Osteoblast (primary cell): ENCODE data around the gene BAZ2B. TPM values are rescaled to one million over a fixed set of nuclear protein-coding genes. Genes with fewer than 3 reads are reported as not detected.

Experiments used
- DNase-seq: peaks from one replicate; pipeline ENCODE4 v3.0.0; 2011; ENCODE audit warnings: low spot score, mixed read lengths; ENCODE audit not compliant: insufficient read length; ENCODE audit errors: missing footprints
- H2AFZ ChIP-seq: 2 replicates; pipeline ENCODE4 v1.6.0; 2011; ENCODE audit warnings: mild to moderate bottlenecking, low read length
- H3K27ac ChIP-seq: 2 replicates; pipeline ENCODE4 v1.5.1; 2011; ENCODE audit warnings: mild to moderate bottlenecking, low read depth, low read length, moderate library complexity
- H3K27me3 ChIP-seq: 2 replicates; pipeline ENCODE4 v1.6.0; 2012; ENCODE audit warnings: mild to moderate bottlenecking, control low read depth, inconsistent platforms, low read length, moderate library complexity; ENCODE audit not compliant: insufficient read depth
- H3K36me3 ChIP-seq: 2 replicates; pipeline ENCODE4 v1.5.1; 2011; ENCODE audit warnings: mild to moderate bottlenecking, low read length, control low read depth, moderate library complexity; ENCODE audit not compliant: insufficient read depth
- H3K4me1 ChIP-seq: 2 replicates; pipeline ENCODE4 v1.5.1; 2011; ENCODE audit warnings: mild to moderate bottlenecking, low read length, control low read depth, moderate library complexity; ENCODE audit not compliant: insufficient read depth
- H3K4me2 ChIP-seq: 2 replicates; pipeline ENCODE4 v1.6.0; 2011; ENCODE audit warnings: mild to moderate bottlenecking, low read length; ENCODE audit not compliant: insufficient read depth
- H3K4me3 ChIP-seq: fragments of 200-600 bp; sonication (generic); 3 replicates; pipeline ENCODE4 v1.5.1; 2012; ENCODE audit warnings: mild to moderate bottlenecking, low read length, inconsistent platforms; ENCODE audit not compliant: insufficient read depth
- H3K79me2 ChIP-seq: 2 replicates; pipeline ENCODE4 v1.6.0; 2012; ENCODE audit warnings: mild to moderate bottlenecking, low read length, control low read depth, inconsistent platforms; ENCODE audit not compliant: insufficient read depth
- H3K9me3 ChIP-seq: 2 replicates; pipeline ENCODE4 v1.5.1; 2011; ENCODE audit warnings: low read depth, low read length, control low read depth
- H4K20me1 ChIP-seq: 2 replicates; pipeline ENCODE4 v1.6.0; 2012; ENCODE audit warnings: mild to moderate bottlenecking, low read length, control low read depth; ENCODE audit not compliant: insufficient read depth
- total RNA-seq: library from RNA; depleted of rRNA; stranded (reverse); fragments of >200 nt; gene quantifications from 2 replicates; pipeline ENCODE4 v1.2.3, GENCODE V29; 2012
- TF ChIP-seq, protein P1 (sequence below): IDR thresholded peaks from 2 replicates; pipeline ENCODE4 v1.5.1; 2011; ENCODE audit warnings: mild to moderate bottlenecking, low read depth, low read length, moderate library complexity; ENCODE audit errors: extremely low read depth

BAZ2B gene
- total RNA-seq, 1 donor: 59.4 TPM

- no peak for DNase-seq
- Histone ChIP-seq H3K4me2 (no peak overlapping the region), H4K20me1 (no peaks in the 10 kb centered on the region), H2AFZ (no peak overlapping the region), H3K27ac (no peak overlapping the region), H3K4me1 (peaks cover 9% of the 10 kb centered on the region), H3K36me3 (no peaks in the 10 kb centered on the region), H3K9me3 (no peaks in the 10 kb centered on the region), H3K79me2 (no peaks in the 10 kb centered on the region), H3K4me3 (no peak overlapping the region), H3K27me3 (no peaks in the 10 kb centered on the region)
- TF ChIP-seq, protein P1, sequence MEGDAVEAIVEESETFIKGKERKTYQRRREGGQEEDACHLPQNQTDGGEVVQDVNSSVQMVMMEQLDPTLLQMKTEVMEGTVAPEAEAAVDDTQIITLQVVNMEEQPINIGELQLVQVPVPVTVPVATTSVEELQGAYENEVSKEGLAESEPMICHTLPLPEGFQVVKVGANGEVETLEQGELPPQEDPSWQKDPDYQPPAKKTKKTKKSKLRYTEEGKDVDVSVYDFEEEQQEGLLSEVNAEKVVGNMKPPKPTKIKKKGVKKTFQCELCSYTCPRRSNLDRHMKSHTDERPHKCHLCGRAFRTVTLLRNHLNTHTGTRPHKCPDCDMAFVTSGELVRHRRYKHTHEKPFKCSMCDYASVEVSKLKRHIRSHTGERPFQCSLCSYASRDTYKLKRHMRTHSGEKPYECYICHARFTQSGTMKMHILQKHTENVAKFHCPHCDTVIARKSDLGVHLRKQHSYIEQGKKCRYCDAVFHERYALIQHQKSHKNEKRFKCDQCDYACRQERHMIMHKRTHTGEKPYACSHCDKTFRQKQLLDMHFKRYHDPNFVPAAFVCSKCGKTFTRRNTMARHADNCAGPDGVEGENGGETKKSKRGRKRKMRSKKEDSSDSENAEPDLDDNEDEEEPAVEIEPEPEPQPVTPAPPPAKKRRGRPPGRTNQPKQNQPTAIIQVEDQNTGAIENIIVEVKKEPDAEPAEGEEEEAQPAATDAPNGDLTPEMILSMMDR: no peak
These were observed 60.5 kb downstream of the BAZ2B start for GRCh38 chr2:159555651-159556392.

DNA sequence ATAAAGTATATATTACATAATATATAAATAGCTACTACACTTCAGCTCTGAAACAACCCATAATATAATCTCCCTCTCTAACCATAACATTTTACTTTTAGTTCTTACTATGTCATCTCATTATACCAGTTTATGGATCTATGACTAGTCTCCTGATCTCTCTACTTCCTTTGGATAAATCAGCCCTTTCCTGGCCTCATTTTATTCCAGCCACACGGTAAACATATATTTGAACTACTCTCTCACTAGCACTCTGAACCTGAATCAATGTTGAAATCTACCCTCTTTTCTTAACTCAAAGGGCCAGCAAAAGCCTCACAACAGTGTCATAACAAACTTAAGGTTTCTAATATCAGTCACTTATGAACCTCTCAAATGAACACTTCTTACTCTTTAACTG is 62.6 kb downstream of the BAZ2B start:
- H3K4me3 ChIP-seq: no peak overlapping the region
- H4K20me1 ChIP-seq: no peaks in the 10 kb centered on the region
- TF ChIP-seq, protein P1: no peak
- H3K79me2 ChIP-seq: no peaks in the 10 kb centered on the region
- peaks cover 8% of the 10 kb centered on the region for H3K4me1 ChIP-seq
- H2AFZ ChIP-seq: no peak overlapping the region
- no peak overlapping the region for H3K27ac ChIP-seq
- H3K9me3 ChIP-seq: no peaks in the 10 kb centered on the region
- no peak overlapping the region for H3K4me2 ChIP-seq
- H3K27me3 ChIP-seq: no peaks in the 10 kb centered on the region
- H3K36me3 ChIP-seq: no peaks in the 10 kb centered on the region
- no peak for DNase-seq

GRCh38 chr2:159551806-159552205 is 64.5 kb downstream of the BAZ2B start:
- Histone ChIP-seq H3K36me3 (no peaks in the 10 kb centered on the region), H4K20me1 (no peaks in the 10 kb centered on the region), H3K27ac (no peak overlapping the region), H3K79me2 (no peaks in the 10 kb centered on the region), H3K4me1 (peaks cover 6% of the 10 kb centered on the region), H2AFZ (no peak overlapping the region), H3K4me2 (no peak overlapping the region), H3K27me3 (no peaks in the 10 kb centered on the region), H3K4me3 (no peak overlapping the region), H3K9me3 (no peaks in the 10 kb centered on the region)
- TF ChIP-seq, protein P1: no peak
- DNase-seq: no peak

GRCh38 chr2:159550231-159550630 is 66.1 kb downstream of the BAZ2B start:
- Histone ChIP-seq H3K79me2 (no peaks in the 10 kb centered on the region), H3K36me3 (no peaks in the 10 kb centered on the region), H3K4me2 (no peak overlapping the region), H2AFZ (no peak overlapping the region), H3K27me3 (no peaks in the 10 kb centered on the region), H4K20me1 (no peaks in the 10 kb centered on the region), H3K9me3 (no peaks in the 10 kb centered on the region), H3K27ac (no peak overlapping the region), H3K4me1 (peaks cover 6% of the 10 kb centered on the region), H3K4me3 (no peak overlapping the region)
- no peak for DNase-seq
- TF ChIP-seq, protein P1: no peak
